HG02642 (cell line): ENCODE results near the gene ARMC2.
"Not testable (repeated sequence)": the region's sequence is repeated elsewhere in the genome, so short reads cannot be mapped to it uniquely, and the experiment has no call there.

Source experiments
- ATAC-seq: cut with Tn5 transposase; IDR thresholded peaks from one replicate; pipeline ENCODE4 v1.9.1; 2021; ENCODE audit warnings: mild to moderate bottlenecking; ENCODE audit not compliant: unreplicated experiment, poor library complexity

Gene ARMC2

GRCh38 chr6:108832738-108833137 lies 15.5 kb upstream of the ARMC2 start:
- no peak for ATAC-seq

DNA sequence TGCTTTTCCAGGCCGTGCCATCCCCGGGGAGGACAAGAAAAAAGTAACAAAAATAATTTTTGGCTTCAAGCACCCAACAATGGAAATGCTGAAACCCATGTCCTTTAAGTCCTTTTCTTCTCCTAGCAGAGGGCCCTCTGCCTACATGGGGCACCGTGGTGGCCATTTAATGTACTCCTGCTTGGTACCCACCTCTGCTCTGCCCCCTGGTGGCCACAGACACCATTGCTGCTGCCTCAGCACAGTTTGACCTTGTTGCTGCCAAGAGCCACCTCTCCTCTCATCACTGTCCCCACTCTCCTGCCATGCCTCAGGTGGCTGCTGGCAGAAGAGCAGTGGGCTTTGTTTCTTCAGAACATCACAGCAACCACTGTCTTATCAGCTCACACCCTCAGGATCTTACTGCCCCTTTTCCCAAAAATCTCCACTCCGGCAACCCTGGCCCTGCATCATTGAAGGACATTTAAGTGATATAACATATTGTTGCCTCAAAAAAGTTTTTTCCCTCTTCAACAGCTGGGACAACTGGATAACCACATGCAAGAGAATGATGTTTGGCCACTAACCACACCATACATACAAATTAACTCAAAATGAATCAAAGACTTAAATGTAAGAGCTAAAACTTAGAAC lies 12.9 kb upstream of the ARMC2 start:
- ATAC-seq = peak; percentile 78

DNA sequence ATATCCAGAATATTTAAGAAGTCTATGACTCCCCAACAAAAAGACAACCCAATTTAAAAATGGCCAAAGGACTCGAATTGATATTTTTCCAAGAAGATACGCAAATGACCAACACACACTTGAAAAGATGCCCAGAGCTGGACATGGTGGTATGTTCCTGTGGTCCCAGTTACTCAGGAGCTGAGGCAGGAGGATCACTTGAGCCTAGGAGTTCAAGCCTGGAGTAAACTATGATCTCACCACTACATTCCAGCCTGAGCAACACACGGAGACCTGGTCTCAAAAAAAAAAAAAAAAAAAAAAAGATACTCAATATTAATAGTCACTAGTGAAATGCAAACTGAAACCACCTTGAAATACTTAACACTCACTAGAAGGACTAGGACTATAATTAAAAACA lies 12.2 kb upstream of the ARMC2 start:
- no peak for ATAC-seq

GRCh38 chr6:108837236-108837971 lies 10.8 kb upstream of the ARMC2 start:
- ATAC-seq = no peak

GRCh38 chr6:108838101-108838717 lies 10.0 kb upstream of the ARMC2 start:
- ATAC-seq = no peak

- ATAC-seq = no peak
Observed at GRCh38 chr6:108839083-108839642, 9.1 kb upstream of the ARMC2 start.

- no peak for ATAC-seq
Observed at GRCh38 chr6:108840919-108841318, 7.3 kb upstream of the ARMC2 start.

DNA sequence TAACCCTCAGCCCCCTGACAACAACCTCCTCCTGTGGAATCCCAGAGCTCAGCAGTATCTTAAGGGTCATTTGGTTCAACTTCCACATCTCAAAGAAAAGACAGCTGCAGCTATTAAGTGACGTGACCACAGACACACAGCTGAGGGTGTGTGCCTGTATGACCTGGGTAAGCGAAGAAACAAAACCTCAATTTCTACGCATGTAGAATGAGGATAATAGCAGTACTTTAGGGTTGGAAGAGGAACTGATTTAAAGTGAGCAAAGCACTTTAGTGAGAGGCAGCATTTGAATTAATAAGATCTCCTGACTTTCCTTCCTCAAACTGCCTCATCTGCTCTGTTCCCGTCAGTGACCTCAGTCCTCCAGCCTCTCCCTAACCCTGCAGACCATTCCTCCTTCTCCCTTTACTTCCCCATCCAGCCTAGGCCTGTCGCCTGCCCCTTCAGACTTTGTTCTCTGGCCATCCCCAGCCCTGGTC lies 6.8 kb upstream of the ARMC2 start:
- ATAC-seq = no peak

- no peak for ATAC-seq
Observed at GRCh38 chr6:108844135-108844534, 4.1 kb upstream of the ARMC2 start.

GRCh38 chr6:108845145-108845544 lies 3.1 kb upstream of the ARMC2 start:
- no peak for ATAC-seq

GRCh38 chr6:108846101-108846500 lies 2.1 kb upstream of the ARMC2 start:
- no peak for ATAC-seq

GRCh38 chr6:108846628-108847027 lies 1.6 kb upstream of the ARMC2 start:
- no peak for ATAC-seq

DNA sequence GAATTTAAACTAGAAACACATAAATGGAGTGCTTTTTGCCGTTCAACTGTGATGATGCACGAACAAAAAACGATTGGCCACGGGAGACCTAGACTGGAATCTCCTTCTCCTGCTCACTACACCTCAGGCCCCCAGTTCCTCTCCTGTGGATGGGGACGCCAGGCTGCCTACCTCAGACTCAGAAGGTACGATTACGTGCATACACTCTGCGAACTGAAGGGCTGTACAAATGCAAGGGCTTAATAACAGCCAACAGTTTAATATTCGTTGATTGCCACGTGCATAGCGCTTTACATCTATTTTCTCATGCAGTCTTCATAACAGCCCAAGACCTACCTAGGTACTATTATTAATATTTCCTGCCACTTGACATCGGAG lies 495 bp upstream of the ARMC2 start:
- ATAC-seq = no peak

- no peak for ATAC-seq
Observed at GRCh38 chr6:108850669-108851465, 2.6 kb downstream of the ARMC2 start.

DNA sequence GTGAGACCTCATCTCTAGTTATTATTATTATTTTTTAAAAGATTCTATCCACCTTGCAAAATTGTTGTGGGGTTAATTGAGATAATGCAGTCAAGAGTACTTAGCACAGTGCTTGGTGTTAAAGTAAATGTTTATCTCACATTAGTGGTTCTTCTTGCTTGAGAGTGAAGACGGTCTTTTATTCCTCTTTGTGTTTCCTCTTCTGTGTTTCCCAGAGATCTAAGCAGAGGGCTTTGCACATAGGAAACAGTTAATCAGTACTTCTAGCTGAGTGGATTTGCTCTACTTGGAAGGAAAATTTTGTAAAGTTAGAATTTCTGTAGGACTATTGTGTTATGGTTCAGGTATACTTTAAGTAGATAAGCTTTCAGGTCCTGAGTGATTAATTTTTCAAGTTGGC lies 3.5 kb downstream of the ARMC2 start:
- no peak for ATAC-seq

- ATAC-seq = no peak
Observed at GRCh38 chr6:108853077-108853476, 4.9 kb downstream of the ARMC2 start.

DNA sequence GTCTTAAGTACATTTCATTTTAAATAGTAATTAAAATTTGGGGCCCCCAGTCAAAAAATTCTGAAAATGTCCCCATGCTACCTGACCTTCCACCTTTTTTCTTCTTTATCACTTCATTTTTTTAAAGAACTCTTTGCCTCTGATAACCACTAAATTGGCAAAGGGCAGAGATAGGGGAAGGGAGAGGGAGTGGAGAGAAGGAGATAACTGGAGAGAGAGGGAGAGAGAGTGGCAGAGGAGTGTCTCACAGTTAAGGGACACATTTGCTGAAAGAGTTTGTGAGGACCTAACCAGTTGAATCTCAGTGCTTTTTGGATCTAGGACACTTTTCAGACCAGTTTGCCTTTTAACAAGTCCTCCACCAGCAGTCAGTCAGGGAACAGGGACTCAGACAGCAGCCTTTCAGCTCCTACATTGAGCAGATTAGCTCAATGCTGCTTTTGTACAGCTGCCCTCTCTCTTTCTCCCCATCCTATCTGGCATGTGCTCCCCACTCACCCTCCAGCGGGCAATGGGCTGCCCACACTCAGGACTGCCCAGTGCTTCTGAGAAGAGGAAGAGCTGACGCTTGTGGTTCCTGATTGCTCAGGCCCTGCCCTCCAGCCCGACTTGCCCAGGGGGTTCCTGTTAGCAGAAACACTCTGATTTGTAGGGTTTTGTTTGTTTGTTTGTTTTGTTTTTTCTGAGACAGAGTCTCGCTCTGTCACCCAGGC lies 14.4 kb downstream of the ARMC2 start:
- no peak for ATAC-seq

- ATAC-seq = not testable (repeated sequence)
Observed at GRCh38 chr6:108865751-108866286, 17.6 kb downstream of the ARMC2 start.

DNA sequence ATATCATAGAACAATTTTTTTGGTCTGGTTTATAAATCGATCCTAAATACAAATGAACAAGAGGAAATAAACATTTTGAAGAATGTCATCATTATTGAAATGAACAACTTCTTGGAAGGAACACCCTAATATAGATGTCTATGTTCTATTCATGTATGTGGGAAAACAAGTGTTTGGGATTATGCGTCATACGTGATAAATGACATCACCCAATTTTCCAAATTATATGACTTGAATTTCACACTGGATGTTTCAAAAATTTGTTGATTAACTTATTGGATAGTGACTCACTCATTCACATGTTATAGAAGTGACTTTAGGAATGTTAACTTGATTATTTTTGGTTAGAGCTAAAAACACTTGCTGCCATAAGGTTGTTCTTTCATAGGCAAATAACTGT lies 18.6 kb downstream of the ARMC2 start:
- no peak for ATAC-seq

- no peak for ATAC-seq
Observed at GRCh38 chr6:108868647-108869046, 20.4 kb downstream of the ARMC2 start.
